AG04450 (cell line): ENCODE data around the gene KCNQ4. TPM values are rescaled to one million over a fixed set of nuclear protein-coding genes. Genes with fewer than 3 reads are reported as not detected.

Experiments
- CTCF ChIA-PET: fragments of 300-600, 350-600 bp; formaldehyde crosslinking; extraction: SDS; loops from one replicate; lab custom pipeline; 2022; ENCODE audit warnings: antibody characterized with exemption, inconsistent platforms; lab: Charles Lee
- POLR2A ChIA-PET: fragments of 350-600 bp; formaldehyde crosslinking; extraction: SDS; loops from one replicate; lab custom pipeline; 2021; ENCODE audit warnings: antibody characterized with exemption, inconsistent platforms; lab: Yijun Ruan, JAX
- DNase-seq: peaks from one replicate; pipeline ENCODE4 v3.0.0-alpha.2; 2011; ENCODE audit warnings: low read depth, low spot score
- H3K27ac ChIP-seq: one replicate; pipeline ENCODE4 v1.5.1; 2012; ENCODE audit warnings: low read depth, low read length, control low read depth
- H3K27me3 ChIP-seq: one replicate; pipeline ENCODE4 v1.6.0; 2012; ENCODE audit warnings: low read length; ENCODE audit not compliant: control insufficient read depth, insufficient read depth
- H3K4me3 ChIP-seq: 2 replicates; pipeline ENCODE4 v1.5.1; 2011; ENCODE audit warnings: mild to moderate bottlenecking, low read depth, low read length, control low read depth
- H3K9me3 ChIP-seq: 2 replicates; pipeline ENCODE4 v1.5.1; 2012; ENCODE audit warnings: low read length; ENCODE audit not compliant: control insufficient read depth, insufficient read depth
- polyA plus RNA-seq: library from polyadenylated mRNA; depleted of rRNA; stranded (reverse); fragments of >200 nt; gene quantifications from 2 replicates; pipeline ENCODE4 v1.2.3, GENCODE V29; 2011
- TF ChIP-seq, protein P1 (sequence below): IDR thresholded peaks from 2 replicates; pipeline ENCODE4 v1.5.1; 2011; ENCODE audit warnings: low read depth, low read length, control low read depth, inconsistent platforms

KCNQ4 gene
- polyA plus RNA-seq, 1 experiment = not detected

DNA sequence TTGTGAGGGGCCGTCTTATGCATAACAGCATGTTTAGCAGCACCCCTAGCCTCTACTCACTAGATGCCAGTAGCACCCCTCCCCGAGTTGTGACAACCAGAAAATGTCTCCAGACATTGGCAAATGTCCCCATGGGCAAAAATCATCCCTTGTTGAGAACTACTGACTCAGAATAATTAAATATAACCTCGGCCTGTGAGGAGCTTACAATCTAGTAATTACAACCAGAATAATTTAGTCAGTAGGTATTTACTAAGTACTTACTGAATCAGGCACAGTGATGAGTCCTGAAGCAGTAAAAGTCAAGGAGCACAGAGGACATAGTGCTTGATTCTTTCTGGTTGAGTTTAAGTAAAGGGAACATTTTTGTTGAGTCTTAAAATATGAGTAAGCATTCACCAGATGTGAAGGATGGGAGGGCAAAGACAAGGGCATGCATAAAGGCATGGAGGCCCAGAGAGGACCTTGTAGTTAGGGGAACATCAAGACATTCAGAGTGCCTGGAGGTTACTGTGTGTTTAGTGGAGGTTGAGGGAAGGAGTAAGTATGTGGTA lies 44.1 kb upstream of the KCNQ4 start:
- ChIA-PET POLR2A (no interaction called here), CTCF (interaction anchor here (0.6 to 1.3 kb wide), 3 partner anchors 17 to 565 kb away, joined by 3 to 4 read pairs (median 3); no protein-coding TSS in a partner anchor)
- TF ChIP-seq, protein P1, sequence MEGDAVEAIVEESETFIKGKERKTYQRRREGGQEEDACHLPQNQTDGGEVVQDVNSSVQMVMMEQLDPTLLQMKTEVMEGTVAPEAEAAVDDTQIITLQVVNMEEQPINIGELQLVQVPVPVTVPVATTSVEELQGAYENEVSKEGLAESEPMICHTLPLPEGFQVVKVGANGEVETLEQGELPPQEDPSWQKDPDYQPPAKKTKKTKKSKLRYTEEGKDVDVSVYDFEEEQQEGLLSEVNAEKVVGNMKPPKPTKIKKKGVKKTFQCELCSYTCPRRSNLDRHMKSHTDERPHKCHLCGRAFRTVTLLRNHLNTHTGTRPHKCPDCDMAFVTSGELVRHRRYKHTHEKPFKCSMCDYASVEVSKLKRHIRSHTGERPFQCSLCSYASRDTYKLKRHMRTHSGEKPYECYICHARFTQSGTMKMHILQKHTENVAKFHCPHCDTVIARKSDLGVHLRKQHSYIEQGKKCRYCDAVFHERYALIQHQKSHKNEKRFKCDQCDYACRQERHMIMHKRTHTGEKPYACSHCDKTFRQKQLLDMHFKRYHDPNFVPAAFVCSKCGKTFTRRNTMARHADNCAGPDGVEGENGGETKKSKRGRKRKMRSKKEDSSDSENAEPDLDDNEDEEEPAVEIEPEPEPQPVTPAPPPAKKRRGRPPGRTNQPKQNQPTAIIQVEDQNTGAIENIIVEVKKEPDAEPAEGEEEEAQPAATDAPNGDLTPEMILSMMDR = no peak
- peaks cover 4% of the 10 kb centered on the region; the same call in 1 of the 2 replicates for H3K9me3 ChIP-seq
- no peak overlapping the region for H3K4me3 ChIP-seq
- no peak overlapping the region for H3K27ac ChIP-seq
- H3K27me3 ChIP-seq = no peaks in the 10 kb centered on the region
- DNase-seq = no peak

GRCh38 chr1:40740039-40740996 lies 43.3 kb upstream of the KCNQ4 start:
- ChIA-PET CTCF (interaction anchor here (0.6 kb wide), 2 partner anchors 18 to 211 kb away, joined by 3 read pairs; no protein-coding TSS in a partner anchor), POLR2A (no interaction called here)
- Histone ChIP-seq H3K9me3 (peaks cover 3% of the 10 kb centered on the region; the same call in 1 of the 2 replicates), H3K27me3 (no peaks in the 10 kb centered on the region), H3K27ac (no peak overlapping the region), H3K4me3 (no peak overlapping the region)
- TF ChIP-seq, protein P1 = no peak
- DNase-seq = no peak

DNA sequence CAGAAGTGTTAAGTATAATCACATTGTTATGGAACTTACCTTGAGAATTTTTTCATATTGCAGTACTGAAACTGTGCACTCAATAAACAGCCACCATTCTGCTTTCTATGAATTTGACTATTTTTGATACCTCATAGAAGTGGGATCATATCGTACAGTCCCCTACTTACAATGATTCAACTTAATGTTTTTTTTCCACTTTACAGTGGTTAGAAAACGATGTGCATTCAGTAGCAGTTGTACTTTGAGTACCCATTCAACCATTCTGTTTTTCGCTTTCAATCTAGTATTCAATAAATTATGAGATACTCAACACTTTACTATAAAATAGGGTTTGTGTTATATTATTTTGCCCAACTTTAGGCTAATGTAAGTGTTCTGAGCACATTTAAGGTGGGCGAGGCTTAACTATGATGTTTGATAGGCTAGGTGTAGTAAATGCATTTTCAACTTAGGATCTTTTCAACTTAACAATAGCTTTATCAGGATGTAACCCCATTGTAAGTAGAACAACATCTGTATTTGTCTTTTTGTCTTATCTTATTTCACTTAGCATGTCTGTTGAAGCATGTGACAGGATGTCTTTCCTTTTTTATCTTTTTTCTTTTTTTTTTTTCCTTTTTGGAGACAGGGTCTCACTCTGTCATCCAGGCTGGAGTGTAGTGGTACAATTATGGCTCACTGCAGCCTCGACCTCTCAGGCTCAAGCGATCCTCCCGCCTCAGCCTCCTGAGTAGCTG lies 42.4 kb upstream of the KCNQ4 start:
- Histone ChIP-seq H3K9me3 (no peaks in the 10 kb centered on the region), H3K4me3 (no peak overlapping the region), H3K27ac (no peak overlapping the region), H3K27me3 (no peaks in the 10 kb centered on the region)
- POLR2A ChIA-PET = no interaction called here
- no peak for DNase-seq
- TF ChIP-seq, protein P1 = no peak
- CTCF ChIA-PET = interaction anchor here (0.6 kb wide), 1 partner anchor 211 kb away, joined by 3 read pairs; no protein-coding TSS in a partner anchor

DNA sequence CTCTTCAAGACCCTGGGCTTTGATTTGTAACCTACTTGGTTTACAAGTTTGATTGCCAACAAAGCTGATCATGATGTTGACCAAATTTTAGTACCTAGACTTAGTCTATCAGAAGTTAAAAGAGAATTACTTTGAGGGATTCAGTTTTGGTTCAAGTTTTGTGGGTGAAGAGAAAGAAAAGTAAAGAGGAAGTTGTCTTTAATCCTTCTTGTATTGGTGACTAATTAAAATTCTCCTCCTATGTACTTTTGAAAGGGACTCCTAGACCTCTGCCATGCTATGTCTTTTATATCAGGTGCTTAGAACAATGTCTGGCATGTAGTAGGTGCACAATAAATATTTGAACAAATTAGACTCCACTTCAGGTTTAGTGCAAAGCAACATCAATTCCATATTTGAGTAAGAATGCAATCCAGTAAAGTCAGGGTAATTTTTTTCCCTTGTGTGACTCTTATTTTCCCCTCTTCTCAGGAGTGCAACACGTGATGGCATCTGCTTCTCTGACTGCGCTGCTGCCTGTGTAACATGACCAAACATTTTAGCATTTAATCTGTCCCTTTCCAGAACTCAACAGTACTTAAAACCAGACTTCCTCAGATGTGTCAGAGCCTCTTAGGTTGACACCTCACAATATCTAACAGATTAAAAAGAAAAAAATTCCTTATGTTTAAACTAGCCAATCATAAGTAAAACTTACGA lies 41.1 kb upstream of the KCNQ4 start:
- POLR2A ChIA-PET = no interaction called here
- CTCF ChIA-PET = no interaction called here

More for the DNA sequence above, 41.1 kb upstream of the KCNQ4 start:
- H3K27me3 ChIP-seq = no peaks in the 10 kb centered on the region
- H3K27ac ChIP-seq = no peak overlapping the region
- no peak overlapping the region for H3K4me3 ChIP-seq
- no peaks in the 10 kb centered on the region for H3K9me3 ChIP-seq
- TF ChIP-seq, protein P1 = no peak
- DNase-seq = no peak
